CD4-positive, alpha-beta T cell treated with Interleukin-15 for 4 hours (primary cell): ENCODE data around the gene BAG2.
A peak's percentile ranks its signal among the peaks of the same experiment; 100 is the strongest.

Source experiments
- DNase-seq: peaks from one replicate; pipeline ENCODE4 v3.0.0-alpha.2; 2020; ENCODE audit warnings: low spot score

Gene BAG2

DNA sequence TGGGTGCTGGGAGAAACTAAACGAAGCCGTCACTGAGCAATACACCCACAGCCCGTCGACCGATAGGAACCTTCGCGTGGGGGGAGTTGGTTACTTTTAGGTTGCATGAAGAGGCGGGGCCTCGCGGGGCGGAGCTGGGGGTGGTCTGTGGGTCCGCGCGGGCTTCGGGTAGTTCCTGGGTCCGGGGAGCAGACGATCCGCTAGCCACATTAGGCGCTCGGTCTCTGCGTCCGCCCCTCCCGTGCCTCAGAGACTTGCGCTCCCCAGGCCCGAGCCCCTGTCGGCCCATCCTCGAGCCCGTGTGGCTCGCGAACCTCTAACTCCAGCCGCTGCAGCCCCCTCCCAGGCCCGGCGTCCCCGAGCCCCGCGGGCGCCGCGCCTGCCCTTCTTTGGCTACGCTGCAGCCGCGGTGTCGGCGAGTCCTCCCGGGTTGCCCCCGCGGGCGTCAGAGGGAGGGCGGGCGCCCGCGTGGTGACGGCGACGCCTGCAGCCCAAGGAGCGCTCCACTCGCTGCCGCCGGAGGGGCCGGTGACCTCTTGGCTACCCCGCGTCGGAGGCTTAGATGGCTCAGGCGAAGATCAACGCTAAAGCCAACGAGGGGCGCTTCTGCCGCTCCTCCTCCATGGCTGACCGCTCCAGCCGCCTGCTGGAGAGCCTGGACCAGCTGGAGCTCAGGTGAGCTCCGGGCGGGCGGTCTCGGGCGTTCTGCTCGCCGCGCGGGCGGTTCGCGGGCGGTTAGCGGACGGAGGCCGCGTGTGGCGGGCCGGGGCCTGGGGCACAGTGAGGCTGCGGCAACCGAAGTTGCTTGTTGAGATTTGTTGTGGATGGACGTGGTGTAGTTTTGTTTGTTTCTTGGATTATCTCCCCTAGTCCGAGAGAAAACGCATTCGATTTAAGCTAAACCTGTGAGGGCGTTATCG is at the start of gene BAG2:
Gene BAG2 (plus strand): TSS at position 191 of the 920 bp plus-strand sequence. CDS start 372 bp downstream, at position 563.
- peak; percentile 83 for DNase-seq

- no peak for DNase-seq
These were observed 49.0 kb upstream of the BAG2 start for GRCh38 chr6:57123111-57123510.

- no peak for DNase-seq
These were observed 44.4 kb upstream of the BAG2 start for GRCh38 chr6:57127763-57128162.

- no peak for DNase-seq
These were observed 41.4 kb upstream of the BAG2 start for GRCh38 chr6:57130661-57131177.

DNA sequence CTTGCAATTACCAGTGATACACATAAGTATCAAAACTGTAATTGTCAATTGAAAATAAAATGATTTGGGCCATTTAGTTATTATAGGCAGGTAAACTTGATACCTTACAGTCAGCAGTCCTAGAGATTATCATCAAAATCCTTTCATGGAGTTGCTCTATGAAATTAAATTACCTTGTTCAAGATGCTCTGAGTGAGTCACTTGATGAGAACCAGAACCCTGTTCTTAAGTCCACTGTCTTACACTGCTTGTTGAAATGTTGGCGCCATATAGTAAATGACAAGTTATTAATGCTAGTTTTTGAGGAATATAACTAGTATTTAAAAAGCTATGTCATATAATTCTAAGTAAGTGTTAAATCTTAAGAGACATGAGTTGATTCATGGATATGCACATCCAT is 37.2 kb upstream of the BAG2 start:
- no peak for DNase-seq

DNA sequence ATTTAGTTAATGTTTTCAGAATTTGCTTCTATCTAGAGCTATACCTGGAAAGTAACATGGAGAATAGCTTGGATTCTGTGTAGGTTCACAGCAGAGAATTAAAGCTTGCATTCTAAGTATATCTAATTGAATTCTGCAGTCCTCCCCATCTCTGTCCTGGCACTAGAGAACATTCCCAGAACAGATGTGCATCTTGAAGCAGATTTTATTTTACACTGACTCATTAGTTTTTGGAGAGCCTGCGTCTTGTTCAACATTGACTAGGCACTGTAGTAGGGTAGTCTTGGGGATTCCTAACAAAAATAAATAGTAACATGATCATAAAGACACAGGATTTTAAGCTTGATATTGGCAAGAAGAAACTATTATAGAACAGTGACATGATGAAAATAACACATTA is 36.2 kb upstream of the BAG2 start:
- no peak for DNase-seq

DNA sequence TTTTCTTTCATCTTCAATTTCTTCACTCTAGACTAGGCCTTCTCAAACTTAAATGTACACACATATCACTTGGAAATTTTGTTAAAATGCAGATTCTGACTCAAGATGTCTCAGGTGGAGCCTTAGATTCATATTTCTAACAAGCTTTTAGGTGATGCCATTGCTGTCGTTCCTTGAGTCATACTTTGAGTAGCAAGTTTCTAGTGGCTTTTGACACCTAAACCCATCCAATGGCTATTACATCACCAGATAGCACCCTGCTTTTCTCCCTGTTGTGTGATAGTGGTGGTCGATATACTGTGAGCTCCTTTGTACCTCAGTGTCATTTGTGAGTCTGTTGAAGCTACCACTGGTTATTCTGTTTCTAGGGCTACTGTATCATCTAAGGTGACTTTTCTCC is 34.8 kb upstream of the BAG2 start:
- DNase-seq = peak; percentile 0

DNA sequence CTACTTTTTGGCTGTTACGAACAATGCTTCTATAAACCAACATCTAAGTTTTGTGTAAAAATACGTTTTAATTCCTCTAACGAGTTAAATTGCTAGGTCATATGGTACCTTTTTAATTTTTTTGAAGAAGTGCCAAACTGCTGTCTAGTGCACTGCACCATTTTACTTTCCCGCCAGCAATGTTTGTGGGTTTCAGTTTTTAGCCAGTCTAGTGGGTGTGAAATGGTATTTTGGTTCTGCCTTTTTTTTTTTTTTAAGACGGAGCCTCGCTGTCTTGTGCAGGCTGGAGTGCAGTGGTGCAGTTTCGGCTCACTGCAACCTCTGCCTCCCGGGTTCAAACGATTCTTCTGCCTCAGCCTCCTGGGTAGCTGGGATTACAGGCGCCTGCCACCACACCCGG is 34.1 kb upstream of the BAG2 start:
- DNase-seq = no peak

GRCh38 chr6:57141451-57142177 is 30.5 kb upstream of the BAG2 start:
- DNase-seq = no peak

GRCh38 chr6:57142178-57142525 is 30.0 kb upstream of the BAG2 start:
- no peak for DNase-seq

DNA sequence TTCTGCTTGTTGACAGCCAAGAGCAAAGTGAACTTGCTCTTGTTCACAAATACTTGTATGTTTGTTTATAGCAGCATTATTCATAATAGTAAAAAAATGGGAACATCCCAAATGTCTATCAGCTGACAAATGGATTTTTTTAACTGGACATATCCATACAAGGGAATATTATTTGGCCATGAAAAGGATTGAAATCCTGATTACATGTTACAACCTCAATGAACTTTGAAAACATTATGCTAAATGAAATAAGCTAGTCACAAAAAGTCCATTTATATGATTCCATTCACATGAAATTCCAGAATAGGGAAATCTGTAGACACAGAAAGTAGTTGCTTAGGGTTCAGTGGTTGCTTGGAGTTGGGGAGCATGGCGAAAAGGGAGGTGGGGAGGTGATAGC is 28.4 kb upstream of the BAG2 start:
- no peak for DNase-seq

DNA sequence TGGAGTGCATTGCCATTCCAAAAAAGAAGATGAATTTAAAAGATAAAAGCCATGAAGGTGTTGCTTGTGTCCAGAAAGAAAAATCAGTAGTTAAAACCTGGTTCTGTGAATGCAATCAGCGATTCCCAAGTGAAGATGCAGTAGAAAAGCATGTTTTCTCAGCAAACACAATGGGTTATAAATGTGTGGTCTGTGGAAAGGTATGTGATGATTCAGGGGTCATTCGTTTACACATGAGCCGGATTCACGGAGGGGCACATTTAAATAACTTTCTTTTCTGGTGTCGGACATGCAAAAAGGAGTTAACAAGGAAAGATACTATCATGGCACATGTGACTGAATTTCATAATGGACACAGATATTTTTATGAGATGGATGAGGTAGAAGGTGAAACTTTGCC is 24.7 kb upstream of the BAG2 start:
- no peak for DNase-seq

DNA sequence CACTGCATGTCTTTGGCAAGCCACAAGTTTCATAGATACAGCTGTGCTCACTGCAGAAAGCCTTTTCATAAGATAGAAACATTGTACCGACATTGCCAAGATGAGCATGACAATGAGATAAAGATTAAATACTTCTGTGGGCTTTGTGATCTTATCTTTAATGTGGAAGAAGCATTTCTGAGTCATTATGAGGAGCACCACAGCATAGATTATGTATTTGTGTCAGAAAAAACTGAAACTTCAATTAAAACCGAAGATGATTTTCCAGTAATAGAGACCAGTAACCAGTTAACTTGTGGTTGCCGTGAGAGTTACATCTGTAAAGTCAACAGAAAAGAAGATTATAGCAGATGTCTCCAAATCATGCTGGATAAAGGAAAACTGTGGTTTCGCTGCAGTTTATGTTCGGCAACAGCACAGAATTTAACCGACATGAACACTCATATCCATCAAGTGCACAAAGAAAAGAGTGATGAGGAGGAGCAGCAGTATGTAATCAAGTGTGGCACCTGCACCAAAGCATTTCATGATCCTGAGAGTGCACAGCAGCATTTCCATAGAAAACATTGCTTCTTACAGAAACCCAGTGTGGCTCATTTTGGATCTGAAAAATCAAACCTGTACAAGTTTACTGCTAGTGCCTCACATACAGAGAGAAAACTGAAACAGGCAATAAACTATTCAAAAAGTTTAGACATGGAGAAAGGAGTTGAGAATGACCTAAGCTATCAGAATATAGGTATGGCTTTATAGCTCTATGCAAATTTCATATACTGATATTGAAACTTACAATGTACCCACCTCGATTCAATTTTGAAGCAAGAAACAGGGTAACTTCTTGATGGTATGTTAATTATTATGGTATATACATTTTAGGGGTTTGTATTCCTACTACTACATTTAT is 23.9 kb upstream of the BAG2 start:
- DNase-seq = peak; percentile 6

GRCh38 chr6:57158658-57159057 is 13.5 kb upstream of the BAG2 start:
- no peak for DNase-seq

GRCh38 chr6:57159127-57159526 is 13.0 kb upstream of the BAG2 start:
- no peak for DNase-seq

DNA sequence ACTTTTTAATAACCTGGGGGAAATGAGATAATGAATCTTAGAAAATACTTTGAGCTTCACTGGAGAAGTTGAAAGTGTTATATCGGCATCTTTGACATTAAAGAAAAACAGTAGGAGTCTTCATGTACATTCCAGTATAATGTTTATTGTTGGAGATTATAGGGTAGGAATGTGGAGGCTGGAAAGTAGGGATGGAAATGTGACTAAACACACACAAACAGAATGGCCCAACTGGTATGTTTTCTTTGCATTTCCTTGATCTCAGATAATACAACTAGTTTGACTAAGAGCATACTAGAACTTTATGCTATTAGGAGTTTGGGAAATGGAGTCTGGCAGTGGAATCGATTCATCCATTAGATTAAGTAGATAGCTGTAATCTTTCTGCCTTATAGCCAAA is 10.1 kb upstream of the BAG2 start:
- no peak for DNase-seq

- DNase-seq = no peak
These were observed 9.6 kb upstream of the BAG2 start for GRCh38 chr6:57162516-57162915.

GRCh38 chr6:57163956-57164355 is 8.2 kb upstream of the BAG2 start:
- no peak for DNase-seq

DNA sequence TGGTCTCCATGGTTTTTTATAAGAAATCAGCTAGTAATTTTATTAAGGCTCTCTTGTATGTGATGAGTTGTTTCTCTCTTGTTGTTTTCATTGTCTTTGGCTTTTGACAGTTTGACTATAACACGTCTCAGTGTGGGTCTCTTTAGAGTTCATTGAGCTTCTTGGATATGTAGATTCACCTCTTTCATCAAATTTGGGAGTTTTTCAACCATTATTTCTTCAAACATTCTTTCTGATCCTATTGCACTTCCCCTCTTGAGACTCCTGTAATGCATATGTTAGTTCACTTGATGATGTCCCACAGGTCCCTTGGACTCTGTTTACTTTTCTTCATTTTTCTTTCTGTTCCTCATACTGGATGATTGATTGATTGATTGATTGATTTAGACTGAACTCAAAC is 7.0 kb upstream of the BAG2 start:
- DNase-seq = no peak

- peak; percentile 13 for DNase-seq
These were observed 1.1 kb downstream of the BAG2 start for GRCh38 chr6:57173056-57173885.

GRCh38 chr6:57173886-57174510 is 1.9 kb downstream of the BAG2 start:
- no peak for DNase-seq
